B cell (primary cell): ENCODE results near the gene CAMSAP2.

Experiments used
- EZH2 ChIP-seq: IDR thresholded peaks from 2 replicates; pipeline ENCODE4 v1.6.1; 2012; ENCODE audit warnings: borderline replicate concordance, low read depth, mild to moderate bottlenecking, moderate library complexity, low read length; ENCODE audit not compliant: insufficient read depth, poor library complexity, severe bottlenecking
- TF ChIP-seq, protein P1 (sequence below): fragments of 200-600 bp; IDR thresholded peaks from one replicate; pipeline ENCODE4 v1.8.0; 2022; ENCODE audit warnings: antibody characterized with exemption, mild to moderate bottlenecking

DNA sequence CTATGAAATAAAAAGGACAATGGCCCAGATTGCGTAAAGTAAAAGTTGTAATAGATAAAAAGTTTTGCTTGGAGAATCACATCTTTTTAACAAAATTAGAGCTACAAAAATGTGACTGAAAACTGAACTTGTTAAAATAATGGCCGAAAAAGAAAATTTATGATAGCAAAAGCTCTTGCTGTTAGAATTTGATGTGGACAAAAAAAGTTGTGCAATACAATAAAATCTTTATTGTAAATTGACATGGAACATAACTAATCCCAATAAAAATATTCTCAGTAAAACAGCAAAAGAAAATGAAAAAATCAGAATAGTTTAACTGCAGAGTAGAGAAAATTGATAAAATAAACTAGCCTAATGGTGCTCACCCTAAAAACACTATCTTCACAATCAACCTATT lies 11.4 kb upstream of the CAMSAP2 start:
- TF ChIP-seq, protein P1, sequence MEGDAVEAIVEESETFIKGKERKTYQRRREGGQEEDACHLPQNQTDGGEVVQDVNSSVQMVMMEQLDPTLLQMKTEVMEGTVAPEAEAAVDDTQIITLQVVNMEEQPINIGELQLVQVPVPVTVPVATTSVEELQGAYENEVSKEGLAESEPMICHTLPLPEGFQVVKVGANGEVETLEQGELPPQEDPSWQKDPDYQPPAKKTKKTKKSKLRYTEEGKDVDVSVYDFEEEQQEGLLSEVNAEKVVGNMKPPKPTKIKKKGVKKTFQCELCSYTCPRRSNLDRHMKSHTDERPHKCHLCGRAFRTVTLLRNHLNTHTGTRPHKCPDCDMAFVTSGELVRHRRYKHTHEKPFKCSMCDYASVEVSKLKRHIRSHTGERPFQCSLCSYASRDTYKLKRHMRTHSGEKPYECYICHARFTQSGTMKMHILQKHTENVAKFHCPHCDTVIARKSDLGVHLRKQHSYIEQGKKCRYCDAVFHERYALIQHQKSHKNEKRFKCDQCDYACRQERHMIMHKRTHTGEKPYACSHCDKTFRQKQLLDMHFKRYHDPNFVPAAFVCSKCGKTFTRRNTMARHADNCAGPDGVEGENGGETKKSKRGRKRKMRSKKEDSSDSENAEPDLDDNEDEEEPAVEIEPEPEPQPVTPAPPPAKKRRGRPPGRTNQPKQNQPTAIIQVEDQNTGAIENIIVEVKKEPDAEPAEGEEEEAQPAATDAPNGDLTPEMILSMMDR = no peak
- no peak for TF ChIP-seq EZH2
